HUES6 (cell line): Measurements from ENCODE around the gene EPB41L5.
"Not testable (repeated sequence)": the region's sequence is repeated elsewhere in the genome, so short reads cannot be mapped to it uniquely, and the experiment has no call there.

Source experiments
- H3K27ac ChIP-seq: 2 replicates; pipeline ENCODE4 v1.7.0; 2013; ENCODE audit warnings: low read depth, mild to moderate bottlenecking, low read length, inconsistent platforms
- H3K27me3 ChIP-seq: 2 replicates; pipeline ENCODE4 v1.6.1; 2013; ENCODE audit warnings: low read length; ENCODE audit not compliant: control insufficient read depth, insufficient read depth
- H3K36me3 ChIP-seq: 2 replicates; pipeline ENCODE4 v1.6.1; 2013; ENCODE audit warnings: low read length; ENCODE audit not compliant: control insufficient read depth, insufficient read depth
- H3K4me1 ChIP-seq: 2 replicates; pipeline ENCODE4 v1.6.1; 2013; ENCODE audit warnings: low read length; ENCODE audit not compliant: control insufficient read depth, insufficient read depth
- H3K4me3 ChIP-seq: 2 replicates; pipeline ENCODE4 v1.5.1; 2013; ENCODE audit warnings: low read depth, low read length
- H3K9ac ChIP-seq: one replicate; pipeline ENCODE4 v1.6.1; 2013; ENCODE audit warnings: mild to moderate bottlenecking, low read length
- H3K9me3 ChIP-seq: 2 replicates; pipeline ENCODE4 v1.6.1; 2013; ENCODE audit warnings: low read depth, low read length; ENCODE audit not compliant: control insufficient read depth, insufficient read depth

The EPB41L5 gene

DNA sequence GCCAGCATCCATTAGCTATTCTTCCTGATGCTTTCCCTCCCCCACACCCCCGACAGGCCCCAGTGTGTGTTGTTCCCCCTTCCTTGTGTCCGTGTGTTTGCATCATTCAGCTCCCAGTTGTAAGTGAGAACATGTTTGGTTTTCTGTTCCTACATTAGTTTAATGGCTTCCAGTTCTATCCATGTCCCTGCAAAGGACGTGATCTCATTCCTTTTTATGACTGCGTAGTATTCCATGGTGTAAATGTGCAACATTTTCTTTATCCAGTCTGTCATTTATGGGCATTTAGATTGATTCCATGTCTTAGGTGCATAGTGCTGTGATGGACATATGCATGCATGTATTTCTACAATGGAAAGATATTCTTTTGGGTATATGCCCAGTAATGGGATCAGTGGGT is 105.6 kb downstream of the EPB41L5 start:
- H3K27ac ChIP-seq, result no peak overlapping the region
- peaks cover 3% of the 10 kb centered on the region; the same call in 1 of the 2 replicates for H3K9me3 ChIP-seq
- no peak overlapping the region for H3K9ac ChIP-seq
- H3K27me3 ChIP-seq, result no peaks in the 10 kb centered on the region
- H3K4me1 ChIP-seq, result no peaks in the 10 kb centered on the region
- H3K4me3 ChIP-seq, result no peak overlapping the region
- 0 out of 2 replicates have a peak, but pooled peaks cover 3% of the 10 kb centered on the region for H3K36me3 ChIP-seq

DNA sequence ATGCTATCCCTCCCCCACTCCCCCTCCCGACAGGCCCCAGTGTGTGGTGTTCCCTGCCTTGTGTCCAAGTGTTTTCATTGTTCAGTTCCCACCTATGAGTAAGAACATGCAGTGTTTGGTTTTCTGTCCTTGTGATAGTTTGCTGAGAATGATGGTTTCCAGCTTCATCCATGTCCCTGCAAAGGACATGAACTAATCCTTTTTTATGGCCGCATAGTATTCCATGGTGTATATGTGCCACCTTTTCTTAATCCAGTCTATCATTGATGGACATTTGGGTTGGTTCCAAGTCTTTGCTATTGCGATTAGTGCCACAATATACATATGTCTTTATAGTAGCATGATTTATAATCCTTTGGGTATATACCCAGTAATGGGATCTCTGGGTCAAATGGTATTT is 108.5 kb downstream of the EPB41L5 start:
- H3K9me3 ChIP-seq, H3K27me3 ChIP-seq, H3K36me3 ChIP-seq, H3K4me3 ChIP-seq, H3K27ac ChIP-seq, H3K4me1 ChIP-seq, H3K9ac ChIP-seq: not testable (repeated sequence)

GRCh38 chr2:120123090-120123489 is 110.2 kb downstream of the EPB41L5 start:
- no peak overlapping the region for H3K4me3 ChIP-seq
- H3K9ac ChIP-seq, result no peak overlapping the region
- H3K36me3 ChIP-seq, result peaks cover 7% of the 10 kb centered on the region; the same call in 1 of the 2 replicates
- H3K27me3 ChIP-seq, result no peaks in the 10 kb centered on the region
- no peak overlapping the region for H3K27ac ChIP-seq
- H3K4me1 ChIP-seq, result no peaks in the 10 kb centered on the region
- peaks cover 3% of the 10 kb centered on the region; the same call in 1 of the 2 replicates for H3K9me3 ChIP-seq

DNA sequence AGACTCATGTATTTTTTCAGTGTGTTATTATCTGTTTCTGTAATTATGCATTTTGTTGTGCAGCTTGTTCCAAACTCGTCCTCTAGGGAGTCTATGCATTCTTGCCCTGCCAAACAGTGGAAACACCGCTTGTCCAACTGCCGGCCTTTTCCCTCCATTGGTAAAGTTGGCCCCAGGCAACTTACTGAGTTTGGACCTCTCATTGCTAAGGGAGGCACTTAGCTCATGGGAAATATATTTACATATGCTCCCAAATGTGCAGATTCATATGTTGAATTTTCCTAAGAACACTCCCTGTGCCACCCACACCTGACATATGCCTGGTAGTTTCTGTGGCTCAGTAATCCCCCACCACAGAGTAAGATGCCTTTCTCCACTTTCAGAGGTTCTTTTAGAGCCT is 112.3 kb downstream of the EPB41L5 start:
- Histone ChIP-seq H3K27me3 (no peaks in the 10 kb centered on the region), H3K9ac (no peak overlapping the region), H3K36me3 (peaks cover 3% of the 10 kb centered on the region; the same call in 1 of the 2 replicates), H3K4me3 (no peak overlapping the region), H3K4me1 (no peaks in the 10 kb centered on the region), H3K27ac (no peak overlapping the region), H3K9me3 (no peaks in the 10 kb centered on the region)

DNA sequence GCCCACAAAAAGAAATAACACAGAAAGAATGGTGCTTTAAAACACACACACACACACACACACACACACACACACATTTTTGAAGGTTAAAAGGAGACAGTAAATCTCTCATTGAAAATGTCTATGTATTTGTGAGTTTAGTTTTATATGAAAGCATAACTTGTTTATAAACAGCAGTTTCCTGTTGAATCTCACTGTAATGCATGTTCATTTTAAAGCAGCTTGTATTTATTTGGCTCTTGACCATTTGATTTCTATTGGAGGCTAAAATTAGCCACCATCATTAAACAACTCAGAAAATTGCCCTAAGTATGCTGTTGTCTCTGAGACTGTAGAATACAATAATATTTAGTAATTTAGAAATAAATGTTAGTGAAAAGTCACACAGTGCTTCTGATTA is 115.3 kb downstream of the EPB41L5 start:
- no peaks in the 10 kb centered on the region for H3K27me3 ChIP-seq
- H3K4me3 ChIP-seq, result no peak overlapping the region
- no peak overlapping the region for H3K9ac ChIP-seq
- no peaks in the 10 kb centered on the region for H3K9me3 ChIP-seq
- no peak overlapping the region for H3K27ac ChIP-seq
- H3K36me3 ChIP-seq, result peaks cover 4% of the 10 kb centered on the region; the same call in 1 of the 2 replicates
- no peaks in the 10 kb centered on the region for H3K4me1 ChIP-seq

DNA sequence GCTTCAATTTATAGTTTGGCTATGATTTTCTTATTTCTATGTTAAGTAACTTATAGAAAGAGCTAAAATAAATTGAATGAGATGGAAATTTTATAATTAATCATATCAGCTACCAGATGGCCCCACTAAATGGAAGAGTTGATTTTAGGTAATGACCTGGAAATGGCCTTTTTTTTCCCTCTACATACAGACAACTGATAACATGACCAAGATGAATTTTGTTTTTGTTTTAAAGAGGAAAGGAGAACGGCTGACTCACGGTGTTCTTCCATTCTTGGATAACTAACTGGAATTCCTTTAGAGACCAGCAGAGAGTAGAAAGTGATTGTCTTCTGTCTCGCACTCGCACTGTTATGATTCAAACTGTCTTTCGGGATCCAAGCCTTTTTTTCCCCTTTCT is 119.3 kb downstream of the EPB41L5 start:
- Histone ChIP-seq H3K9ac (no peak overlapping the region), H3K4me3 (no peak overlapping the region), H3K27ac (no peak overlapping the region), H3K36me3 (peaks cover 21% of the 10 kb centered on the region), H3K9me3 (no peaks in the 10 kb centered on the region; the same call in 1 of the 2 replicates), H3K27me3 (no peaks in the 10 kb centered on the region), H3K4me1 (peaks cover 12% of the 10 kb centered on the region; the same call in 1 of the 2 replicates)

DNA sequence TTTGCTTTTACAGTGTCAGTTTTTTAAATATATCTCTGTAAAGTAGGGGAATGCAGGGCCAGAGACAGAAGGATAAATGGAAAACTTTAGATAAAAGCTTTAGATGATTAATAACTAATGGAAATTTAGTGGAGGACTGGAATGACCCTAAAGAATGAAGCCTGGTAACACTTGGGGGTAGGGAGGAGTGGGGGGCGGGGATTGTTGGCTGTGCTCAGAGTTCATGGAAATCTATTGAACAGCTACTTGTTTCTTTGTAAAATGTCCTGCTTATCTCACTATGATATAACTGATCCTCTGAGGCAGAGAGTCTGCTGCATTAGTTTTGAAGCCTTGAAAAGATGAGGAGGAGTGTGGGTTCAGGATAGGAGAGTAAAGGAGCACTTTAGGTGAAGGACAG is 119.8 kb downstream of the EPB41L5 start:
- Histone ChIP-seq H3K4me1 (peaks cover 12% of the 10 kb centered on the region; the same call in 1 of the 2 replicates), H3K36me3 (peaks cover 19% of the 10 kb centered on the region), H3K27ac (no peak overlapping the region), H3K9ac (no peak overlapping the region), H3K27me3 (no peaks in the 10 kb centered on the region), H3K9me3 (no peaks in the 10 kb centered on the region; the same call in 1 of the 2 replicates), H3K4me3 (no peak overlapping the region)

DNA sequence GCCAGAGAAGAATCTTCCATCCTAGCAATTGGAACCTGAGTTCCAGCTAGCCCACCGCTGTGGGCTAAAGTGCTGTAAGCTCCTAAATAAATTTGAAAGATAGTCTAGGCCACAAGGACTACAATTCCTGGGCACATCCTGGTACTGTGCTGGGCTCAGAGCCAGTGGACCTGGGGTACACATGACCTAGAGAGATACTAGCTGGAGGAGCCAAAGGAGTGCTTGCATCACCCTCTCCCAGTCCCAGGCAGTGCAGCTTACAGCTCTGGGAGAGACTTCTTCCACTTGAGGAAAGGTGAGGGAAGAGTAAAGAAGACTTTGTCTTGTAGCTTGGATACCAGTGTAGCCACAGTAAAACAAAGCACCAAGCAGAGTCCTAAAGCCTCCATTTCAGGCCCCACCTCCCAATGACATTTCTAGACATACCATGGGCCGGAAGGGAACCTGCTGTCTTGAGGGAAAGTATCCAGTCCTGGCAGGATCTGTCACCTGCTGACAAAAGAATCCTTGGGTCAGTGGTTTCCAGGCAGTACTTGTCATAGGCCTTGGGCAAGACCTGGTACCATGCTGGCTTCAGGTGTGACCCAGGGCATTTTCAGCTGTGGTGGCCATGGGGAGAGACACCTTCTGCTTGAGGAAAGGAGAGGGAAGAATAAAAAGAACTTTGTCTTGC is 120.8 kb downstream of the EPB41L5 start:
- H3K4me3 ChIP-seq, result no peak overlapping the region
- no peaks in the 10 kb centered on the region for H3K27me3 ChIP-seq
- H3K36me3 ChIP-seq, result peaks cover 18% of the 10 kb centered on the region
- no peak overlapping the region for H3K9ac ChIP-seq
- peaks cover 12% of the 10 kb centered on the region; the same call in 1 of the 2 replicates for H3K4me1 ChIP-seq
- H3K27ac ChIP-seq, result peak overlapping the region; percentile 20; the same call in 1 of the 2 replicates
- H3K9me3 ChIP-seq, result no peaks in the 10 kb centered on the region; the same call in 1 of the 2 replicates

DNA sequence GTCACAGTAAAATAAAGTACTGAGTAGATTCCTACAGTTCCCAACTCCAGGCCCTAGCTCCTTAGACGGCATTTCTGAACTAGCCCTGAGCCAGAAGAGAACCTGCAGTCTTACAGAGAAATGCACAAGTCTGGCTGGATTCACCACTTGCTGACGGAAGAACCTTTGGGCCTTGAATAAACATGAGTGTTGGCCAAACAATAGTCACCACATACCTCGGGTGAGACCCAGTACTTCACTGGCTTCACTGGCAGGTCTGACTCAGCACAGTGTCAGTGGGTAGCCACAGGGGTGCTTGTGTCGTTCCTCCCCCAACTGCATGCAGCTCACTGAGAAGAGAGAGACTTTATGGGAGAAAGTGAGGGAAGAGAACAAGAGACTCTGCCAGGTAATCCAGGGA is 121.4 kb downstream of the EPB41L5 start:
- H3K4me3 ChIP-seq, result no peak overlapping the region
- no peaks in the 10 kb centered on the region for H3K27me3 ChIP-seq
- peaks cover 18% of the 10 kb centered on the region for H3K36me3 ChIP-seq
- no peaks in the 10 kb centered on the region; the same call in 1 of the 2 replicates for H3K9me3 ChIP-seq
- H3K9ac ChIP-seq, result no peak overlapping the region
- H3K27ac ChIP-seq, result peak overlapping the region; percentile 20; the same call in 1 of the 2 replicates
- peaks cover 12% of the 10 kb centered on the region; the same call in 1 of the 2 replicates for H3K4me1 ChIP-seq

- not testable (repeated sequence) for H3K9ac ChIP-seq, H3K9me3 ChIP-seq, H3K27me3 ChIP-seq, H3K27ac ChIP-seq, H3K4me3 ChIP-seq
- Histone ChIP-seq H3K36me3 (peaks cover 18% of the 10 kb centered on the region), H3K4me1 (peaks cover 12% of the 10 kb centered on the region; the same call in 1 of the 2 replicates)
Observed at GRCh38 chr2:120135013-120135412, 122.1 kb downstream of the EPB41L5 start.

DNA sequence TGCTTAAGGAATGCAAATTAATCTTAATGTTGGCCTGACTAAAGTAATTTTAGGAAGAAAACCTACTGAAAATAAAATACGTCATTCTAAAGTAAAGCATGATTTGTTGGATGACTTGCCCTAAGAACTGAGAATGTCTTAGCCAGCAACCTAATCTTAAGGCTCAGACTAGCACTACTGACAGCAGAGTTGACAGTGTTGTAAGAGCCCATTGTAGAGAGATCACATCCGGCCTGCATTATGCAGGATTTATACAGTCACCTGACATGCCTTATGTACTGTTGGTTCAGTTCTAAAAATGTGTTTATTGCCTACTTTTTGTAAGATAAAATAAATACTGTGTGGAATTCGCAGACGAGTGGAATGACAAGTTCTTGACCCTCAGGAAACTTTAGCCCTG is 128.0 kb downstream of the EPB41L5 start:
- H3K9ac ChIP-seq, result no peak overlapping the region
- no peak overlapping the region for H3K4me3 ChIP-seq
- no peaks in the 10 kb centered on the region for H3K4me1 ChIP-seq
- H3K27me3 ChIP-seq, result no peaks in the 10 kb centered on the region
- no peaks in the 10 kb centered on the region for H3K9me3 ChIP-seq
- peaks cover 4% of the 10 kb centered on the region; the same call in 1 of the 2 replicates for H3K36me3 ChIP-seq
- no peak overlapping the region for H3K27ac ChIP-seq
